Amniotic stem cell (primary cell): ENCODE measurements around the gene EPC2.

Experiments
- DNase-seq: peaks from one replicate; lab custom pipeline; 2025; lab: John Stamatoyannopoulos, UW

EPC2 gene

DNA sequence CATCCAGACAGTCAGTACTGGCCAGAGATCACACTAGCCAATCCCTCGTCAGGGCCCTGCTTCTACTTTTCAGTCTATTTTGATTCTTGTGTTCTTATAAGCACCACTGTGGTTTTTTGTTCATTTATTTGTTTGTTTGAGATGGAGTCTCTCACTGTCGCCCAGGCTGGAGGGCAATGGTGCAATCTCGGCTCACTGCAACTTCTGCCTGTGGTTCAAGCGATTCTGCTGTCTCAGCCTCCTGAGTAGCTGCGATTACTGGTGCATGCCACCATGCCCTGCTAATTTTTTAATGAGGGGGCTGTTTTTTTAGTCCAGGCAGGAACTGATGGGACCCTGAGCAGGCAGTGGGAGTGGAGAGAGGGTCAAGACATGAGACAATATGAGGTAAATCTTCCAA is 165.5 kb downstream of the EPC2 start:
- DNase-seq, result no peak

DNA sequence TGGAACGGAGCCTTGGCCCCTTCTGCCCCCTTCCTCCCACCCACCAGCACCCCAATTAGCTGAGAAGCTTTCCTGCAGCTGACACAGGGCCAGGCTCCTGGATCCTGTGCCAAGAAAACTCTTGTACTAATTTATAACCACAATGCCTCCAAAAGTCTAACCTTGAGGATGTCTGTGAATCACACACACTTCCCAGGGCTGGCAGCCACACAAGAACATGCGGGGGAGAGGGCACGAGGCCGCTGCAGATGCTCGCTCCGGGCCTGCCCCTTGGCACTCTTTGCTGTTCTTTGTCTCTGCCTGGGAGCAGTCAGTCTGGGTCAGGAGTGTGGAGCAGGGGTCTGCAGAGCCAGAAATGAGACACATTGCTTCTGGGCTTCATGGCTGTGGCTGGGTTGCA is 167.8 kb downstream of the EPC2 start:
- no peak for DNase-seq

DNA sequence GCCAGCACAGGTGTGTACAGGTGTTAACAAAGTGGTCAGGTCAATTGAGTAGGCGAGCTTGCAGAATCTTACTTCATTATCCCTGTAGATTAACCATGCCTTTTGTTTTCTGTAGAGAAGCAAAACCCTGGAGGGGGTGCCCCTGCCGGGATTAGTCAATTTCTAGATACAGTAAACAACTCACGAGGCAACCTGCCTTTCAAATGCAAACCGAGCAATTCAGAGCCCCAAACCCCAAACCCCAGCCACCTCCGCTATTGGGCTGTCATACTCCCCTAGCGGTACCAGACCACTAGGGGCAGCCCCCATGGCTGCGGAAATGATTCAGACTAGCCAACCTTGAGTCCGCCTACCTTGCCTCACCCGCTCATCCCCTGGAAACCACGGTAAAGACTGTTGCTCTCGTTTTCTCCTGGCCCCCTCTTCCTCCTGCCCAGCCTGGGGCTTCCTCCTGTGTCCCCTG is 169.1 kb downstream of the EPC2 start:
- DNase-seq, result no peak

DNA sequence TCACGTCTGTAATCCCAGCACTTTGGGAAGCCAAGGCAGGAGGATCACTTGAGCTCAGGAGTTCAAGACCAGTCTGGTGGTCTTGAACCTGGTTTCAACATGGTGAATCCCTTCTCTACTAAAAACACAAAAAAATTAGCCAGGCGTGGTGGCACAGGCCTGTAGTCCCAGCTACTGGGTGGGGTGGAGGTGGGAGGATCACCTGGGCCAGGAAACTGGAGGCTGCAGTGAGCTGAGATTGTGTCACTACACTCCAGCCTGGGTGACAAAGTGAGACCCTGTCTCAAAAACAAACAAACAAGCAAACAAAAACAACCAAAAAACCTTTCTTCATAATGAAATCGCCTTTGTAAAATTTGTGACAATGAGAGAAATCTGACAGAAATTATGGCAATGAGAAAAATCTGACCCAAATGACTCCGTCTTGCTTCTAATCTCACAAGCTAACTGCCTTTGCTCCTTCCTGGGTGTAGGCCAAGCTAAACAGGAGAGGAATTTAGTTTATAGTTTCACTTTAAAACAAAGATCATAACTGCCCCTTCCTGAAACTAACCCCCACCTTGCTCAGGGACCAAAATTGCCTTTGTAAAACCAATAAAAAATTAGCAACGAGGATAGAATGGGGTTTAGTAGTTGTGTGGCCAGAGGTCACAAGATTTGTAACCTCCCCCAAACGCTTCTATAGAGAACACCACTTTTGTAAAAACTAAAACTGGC is 169.8 kb downstream of the EPC2 start:
- DNase-seq, result no peak

DNA sequence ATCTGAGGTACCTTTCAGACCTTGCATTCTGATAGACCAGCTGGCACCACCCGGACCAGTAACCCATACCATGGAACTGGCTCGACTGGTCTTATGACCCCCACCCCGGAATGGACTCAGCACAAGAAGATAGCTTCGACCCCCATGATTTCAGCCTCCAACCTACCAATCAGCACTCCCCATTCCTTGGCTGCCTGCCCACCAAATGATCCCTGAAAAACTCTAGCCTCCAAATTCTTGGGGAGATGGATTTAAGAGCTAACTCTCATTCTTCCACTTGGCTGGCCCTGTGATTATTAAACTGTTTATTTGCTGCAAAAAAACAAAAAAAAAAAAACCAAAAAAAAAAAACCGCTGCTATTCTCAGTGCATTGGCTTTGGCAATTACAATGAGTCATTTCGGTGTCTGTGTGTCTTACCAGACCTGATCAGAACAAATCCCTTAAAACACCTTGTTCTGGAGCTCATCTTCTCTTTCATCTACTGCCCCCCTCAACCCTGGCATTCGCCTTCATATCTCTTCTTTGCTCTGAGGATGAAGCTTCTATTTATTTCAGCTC is 170.4 kb downstream of the EPC2 start:
- no peak for DNase-seq

DNA sequence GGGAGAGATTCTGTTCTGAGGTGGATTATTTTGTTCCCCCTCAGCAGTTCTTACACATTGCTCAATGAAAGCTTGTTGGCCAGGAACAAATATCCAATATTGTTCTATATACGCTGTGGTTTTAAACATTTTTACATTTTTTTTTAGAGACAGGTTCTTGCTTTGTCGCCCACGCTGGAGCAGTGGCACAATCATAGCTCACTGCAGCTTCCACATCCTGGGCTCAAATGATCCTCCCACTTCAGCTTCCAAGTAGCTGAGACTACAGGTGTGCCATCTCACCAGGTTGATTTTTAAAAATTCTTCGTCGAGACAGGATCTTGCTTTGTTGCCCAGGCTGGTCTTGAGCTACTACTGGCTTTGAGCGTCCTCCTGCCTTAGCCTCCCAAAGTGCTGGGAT is 171.6 kb downstream of the EPC2 start:
- DNase-seq, result no peak

DNA sequence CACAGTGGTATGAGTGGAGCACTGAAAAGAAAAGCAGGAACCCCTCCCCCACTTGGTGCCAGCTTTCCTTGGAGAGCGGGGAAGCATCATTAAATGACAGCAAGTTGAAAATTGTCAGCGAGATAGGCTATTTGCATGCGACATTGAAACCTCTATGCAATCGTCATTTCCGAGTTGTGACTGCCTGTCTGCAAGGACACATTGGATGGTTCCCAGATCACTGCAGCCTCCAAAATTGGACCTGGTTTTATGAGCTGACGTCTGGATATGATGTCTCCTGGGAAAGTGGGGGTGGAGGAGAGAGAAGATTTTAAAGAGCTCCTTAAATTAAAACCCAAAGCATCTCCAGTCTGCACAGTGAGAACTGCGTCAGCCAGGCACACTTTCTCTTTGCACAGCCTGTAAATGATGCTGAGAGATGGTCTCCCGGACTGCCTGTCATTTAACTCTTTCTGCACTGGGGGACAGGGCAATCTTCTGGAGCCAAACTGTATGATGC is 172.7 kb downstream of the EPC2 start:
- DNase-seq, result no peak

DNA sequence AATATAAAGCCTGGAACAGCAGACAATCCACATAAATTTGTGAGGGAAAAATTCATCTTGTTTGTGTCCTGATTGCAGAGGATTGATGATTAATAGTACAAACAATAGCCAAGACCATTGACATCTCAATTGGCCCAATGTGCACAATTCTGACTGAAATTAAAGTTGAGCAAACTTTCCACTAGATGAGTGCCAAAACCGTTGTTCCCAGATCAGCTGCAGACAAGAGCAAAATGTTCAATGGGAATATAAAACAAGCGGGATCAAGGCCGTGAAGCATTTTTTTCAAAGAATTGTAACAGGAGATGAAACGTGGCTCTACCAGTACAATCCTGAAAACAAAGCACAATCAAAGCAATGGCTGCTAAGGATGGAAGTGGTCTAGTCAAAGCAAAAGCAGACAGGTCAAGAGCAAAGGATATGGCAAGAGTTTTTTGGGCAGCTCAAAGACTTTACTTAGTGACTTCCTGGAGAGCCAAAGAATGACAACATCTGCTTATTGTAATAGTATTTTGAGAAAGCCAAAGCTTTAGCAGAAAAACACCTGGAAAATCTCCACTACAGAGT is 174.6 kb downstream of the EPC2 start:
- no peak for DNase-seq

DNA sequence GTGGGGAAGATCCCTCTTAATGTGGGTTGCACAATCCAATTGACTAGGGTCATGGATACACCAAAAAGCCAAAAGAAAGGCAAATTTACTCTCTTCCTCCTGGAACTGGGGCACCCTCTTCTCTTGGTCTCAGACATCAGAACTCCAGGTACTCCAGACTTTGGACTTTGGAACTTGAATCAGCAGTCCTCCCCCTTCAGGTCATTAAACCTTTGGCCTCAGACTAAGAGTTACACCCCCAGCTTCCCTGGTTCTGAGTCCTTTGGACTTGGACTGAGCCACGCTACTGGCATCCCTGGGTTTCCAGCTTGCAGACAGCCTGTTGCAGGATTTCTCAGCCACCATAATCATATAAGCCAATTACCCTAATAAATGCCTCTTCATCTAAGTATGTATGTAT is 179.6 kb downstream of the EPC2 start:
- DNase-seq, result no peak

DNA sequence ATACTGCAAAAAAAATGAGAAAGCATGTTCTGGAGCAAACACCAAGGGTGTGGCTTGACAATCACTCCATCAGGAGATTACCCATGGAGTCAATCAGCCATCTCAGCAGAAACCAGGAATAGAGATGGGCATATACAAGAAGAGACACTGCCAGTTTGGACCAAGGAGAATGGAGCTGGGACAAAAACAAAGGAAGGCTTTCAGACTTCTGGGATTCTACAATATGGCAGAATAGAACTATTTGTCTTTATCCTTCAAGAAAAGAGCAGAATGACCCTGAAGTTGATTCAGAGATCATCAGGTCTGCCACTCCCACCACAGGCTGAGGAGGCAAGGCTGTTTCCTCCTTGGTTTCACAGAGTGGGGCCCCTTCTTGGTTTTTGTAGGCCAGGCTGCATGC is 182.2 kb downstream of the EPC2 start:
- no peak for DNase-seq

DNA sequence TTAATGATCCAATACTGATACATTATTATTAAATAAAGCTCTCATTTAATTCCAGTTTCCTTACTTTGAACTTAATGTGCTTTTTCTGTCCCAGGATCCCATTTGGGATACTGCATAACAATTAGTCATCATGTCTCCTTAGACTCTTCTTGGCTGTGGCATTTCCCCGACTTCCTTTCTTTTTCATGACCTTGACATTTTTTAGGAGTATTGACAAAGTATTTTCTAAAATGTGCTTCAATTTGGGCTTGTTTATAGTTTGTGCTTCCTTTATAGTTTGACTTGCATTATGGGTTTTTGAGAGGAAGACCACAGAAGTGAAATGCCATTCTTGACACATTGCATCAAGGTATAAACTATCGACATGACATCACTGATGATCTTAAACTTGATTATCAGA is 184.4 kb downstream of the EPC2 start:
- DNase-seq, result no peak

DNA sequence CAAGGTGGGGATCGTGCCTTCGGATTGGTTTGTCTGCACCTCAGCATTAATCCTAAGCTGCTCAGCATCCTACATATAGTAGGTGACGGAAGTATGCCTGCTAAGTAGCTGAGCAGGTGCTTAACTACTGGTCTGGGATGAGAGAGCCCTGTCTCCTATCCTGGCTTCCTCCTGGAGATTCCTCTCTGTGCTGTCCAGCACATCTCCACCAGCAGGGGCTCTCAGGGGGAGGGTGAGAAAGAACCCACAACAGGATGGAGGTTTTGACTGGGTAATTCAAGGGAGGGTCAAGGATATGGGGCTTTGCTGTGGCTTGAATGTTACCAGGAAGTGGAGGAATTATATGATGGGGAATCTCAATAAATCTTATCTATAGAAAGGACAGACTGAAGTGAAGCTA is 185.1 kb downstream of the EPC2 start:
- no peak for DNase-seq

DNA sequence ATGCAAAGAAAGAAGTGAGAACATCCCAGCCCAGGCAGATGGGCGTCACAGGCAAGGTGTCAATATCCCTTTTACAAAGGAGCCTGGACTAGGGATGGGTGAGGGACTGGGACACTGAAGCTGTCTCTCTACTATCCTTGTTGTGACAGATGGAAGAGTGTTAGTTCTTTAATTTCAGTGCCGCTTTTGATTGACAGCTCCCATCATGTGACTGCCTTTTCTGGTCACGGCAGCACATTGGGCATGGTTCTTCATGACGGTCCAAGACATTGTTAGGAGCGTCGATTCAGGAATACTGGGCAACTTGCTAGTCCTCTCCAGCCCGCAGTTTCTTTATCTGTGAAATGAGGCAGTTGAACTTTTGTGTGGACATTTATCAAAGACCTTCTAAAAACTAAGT is 188.1 kb downstream of the EPC2 start:
- DNase-seq, result no peak
